Aortic smooth muscle cell (primary cell): ENCODE measurements around the gene PPHLN1. TPM values are rescaled to one million over a fixed set of nuclear protein-coding genes. Genes with fewer than 3 reads are reported as not detected.

Experiments used
- total RNA-seq: library from RNA; depleted of rRNA; stranded (reverse); fragments of >200 nt; gene quantifications from 2 replicates; pipeline ENCODE4 v1.2.3, GENCODE V29; 2014

PPHLN1 gene
- 79.1 and 89.3 TPM in 2 replicates for total RNA-seq

GRCh38 chr12:42325653-42326474, at the start of gene PPHLN1, which contains the start of gene ZCRB1:
TSS of gene PPHLN1 (plus strand) at chr12:42326167. CDS start at chr12:42335903, 9,736 bp downstream.
TSS of gene ZCRB1 (minus strand) at chr12:42326094. CDS start at chr12:42324102, 1,992 bp downstream.

Other genes starting within 250 kb of the PPHLN1 start
- 7.2 and 8.3 TPM in 2 replicates for gene GXYLT1, start 181.3 kb upstream of the PPHLN1 start, total RNA-seq
- gene YAF2, start 87.9 kb upstream of the PPHLN1 start, total RNA-seq = 11.4 and 12.7 TPM in 2 replicates
- gene ZCRB1, start 73 bp upstream of the PPHLN1 start, total RNA-seq = 24.4 and 31.1 TPM in 2 replicates